Panc1 (cell line): Measurements from ENCODE around the gene TIMP3. TPM values are rescaled to one million over a fixed set of nuclear protein-coding genes. Genes with fewer than 3 reads are reported as not detected.

ENCODE experiments used
- ATAC-seq: fragments of 200-7000 bp; cut with Tn5 transposase; 2 replicates; pipeline ENCODE4 v1.9.1; 2020; ENCODE audit warnings: mild to moderate bottlenecking, moderate library complexity
- BruUV-seq: library from RNA; stranded (reverse); fragments of 400-500 nt; replicated peaks from 2 replicates; lab custom pipeline; 2021; lab: Mats Ljungman, UMichigan
- CTCF ChIA-PET: fragments of 300-600 bp; sonication (Branson Sonifier 250); formaldehyde crosslinking; loops from one replicate; lab custom pipeline; 2022; ENCODE audit warnings: antibody characterized with exemption; lab: Charles Lee
- POLR2A ChIA-PET: fragments of 300-600 bp; sonication (Branson Sonifier 250); formaldehyde crosslinking; loops from one replicate; lab custom pipeline; 2022; ENCODE audit warnings: antibody characterized with exemption; lab: Charles Lee
- DNase-seq: peaks from one replicate; pipeline ENCODE4 v3.0.0-alpha.2; 2010; ENCODE audit warnings: low read depth, low spot score
- H3K27ac ChIP-seq: 2 replicates; pipeline ENCODE4 v1.5.1; 2011; ENCODE audit warnings: mild to moderate bottlenecking, low read length, inconsistent platforms
- H3K27me3 ChIP-seq: fragments of 200-500 bp; sonication (Bioruptor generic); 2 replicates; pipeline ENCODE4 v1.6.0; 2014; ENCODE audit warnings: low read length, inconsistent platforms; ENCODE audit not compliant: control insufficient read depth, insufficient read depth
- H3K36me3 ChIP-seq: fragments of 200-500 bp; sonication (Bioruptor generic); 2 replicates; pipeline ENCODE4 v1.5.1; 2014; ENCODE audit warnings: inconsistent platforms, mild to moderate bottlenecking, low read length, moderate library complexity; ENCODE audit not compliant: control insufficient read depth, insufficient read depth
- H3K4me1 ChIP-seq: 2 replicates; pipeline ENCODE4 v1.5.1; 2011; ENCODE audit warnings: inconsistent platforms, mild to moderate bottlenecking, low read length, moderate library complexity; ENCODE audit not compliant: control insufficient read depth, insufficient read depth
- H3K4me3 ChIP-seq, 2 experiments: 2 replicates each; pipeline ENCODE4 v1.5.1; 2011 to 2012; ENCODE audit warnings: low read depth in 2 of 2, low read length in 2 of 2, mild to moderate bottlenecking in 2 of 2, inconsistent platforms in 1 of 2, moderate library complexity in 1 of 2
- H3K9me3 ChIP-seq: fragments of 200-500 bp; sonication (Bioruptor generic); 2 replicates; pipeline ENCODE4 v1.5.1; 2014; ENCODE audit warnings: low read depth, mild to moderate bottlenecking, inconsistent platforms, low read length, moderate library complexity; ENCODE audit not compliant: control insufficient read depth, insufficient read depth
- CTCF ChIP-seq: fragments of 450-650 bp; IDR thresholded peaks from 2 replicates; pipeline ENCODE4 v1.5.1; 2017; ENCODE audit warnings: mild to moderate bottlenecking
- POLR2AphosphoS5 ChIP-seq: IDR thresholded peaks from 2 replicates; pipeline ENCODE4 v1.6.1; 2012; ENCODE audit warnings: mild to moderate bottlenecking, low read depth, low read length, moderate library complexity
- REST ChIP-seq, 2 experiments: IDR thresholded peaks; 2 replicates each; pipeline ENCODE4 v1.6.1; 2011 to 2012; ENCODE audit warnings: low read depth in 2 of 2, control low read depth in 1 of 2, low read length in 1 of 2, mild to moderate bottlenecking in 1 of 2, moderate library complexity in 1 of 2; ENCODE audit not compliant: insufficient read depth in 1 of 2
- SIN3A ChIP-seq: IDR thresholded peaks from 2 replicates; pipeline ENCODE4 v1.6.1; 2012; ENCODE audit warnings: low read depth, mild to moderate bottlenecking, low read length, moderate library complexity, borderline replicate concordance; ENCODE audit not compliant: insufficient read depth
- TCF7L2 ChIP-seq: IDR thresholded peaks from 2 replicates; pipeline ENCODE4 v1.6.1; 2011; ENCODE audit warnings: mild to moderate bottlenecking, low read depth, low read length, inconsistent platforms
- in situ Hi-C: cut with HindIII; loops from 2 replicates; pipeline ENCODE4 v1.10.0; 2016; ENCODE audit warnings: low sequenced_read_pairs, low pct_unique_long_range_greater_than_20kb
- intact Hi-C: fragments of 100-400 bp; cut with micrococcal nuclease; formaldehyde crosslinking; loops from one replicate; pipeline ENCODE4 v1.10.0; 2022; ENCODE audit not compliant: unreplicated experiment
- total RNA-seq: library from RNA; stranded (reverse); gene quantifications from one replicate; pipeline ENCODE4 v1.2.1, GENCODE V29; 2021; ENCODE audit not compliant: unreplicated experiment

Gene TIMP3
- total RNA-seq, 1 experiment from 2014 or later: 0.67 TPM

GRCh38 chr22:32760815-32761214 is 40.7 kb upstream of the TIMP3 start:
- DNase-seq (no peak), ATAC-seq (no peak)
- TF ChIP-seq TCF7L2 (no peak), CTCF (no peak), REST (IDR thresholded peaks at IDR 0.05; ENCODE audit: insufficient read depth in 1 of 2, low read depth in 2 of 2, low read length in 1 of 2) (no peak)
- Histone ChIP-seq H3K36me3 (no peaks in the 10 kb centered on the region), H3K4me1 (no peaks in the 10 kb centered on the region), H3K9me3 (no peaks in the 10 kb centered on the region), H3K27ac (no peak overlapping the region), H3K4me3 (no peak overlapping the region), H3K27me3 (no peaks in the 10 kb centered on the region; the same call in 1 of the 2 replicates)
- intact Hi-C loops: no loop called here
- ChIA-PET POLR2A (no interaction called here), CTCF (interaction anchor here (0.6 kb wide), 1 partner anchor 532 kb away, joined by 3 read pairs; no protein-coding TSS in a partner anchor)
- in situ Hi-C loops: no loop called here
- no TSS peak for BruUV-seq

GRCh38 chr22:32761251-32761903 is 40.1 kb upstream of the TIMP3 start:
- TF ChIP-seq SIN3A: no peak
- no peak for TF ChIP-seq TCF7L2
- TF ChIP-seq REST (IDR thresholded peaks at IDR 0.05; ENCODE audit: insufficient read depth in 1 of 2, low read depth in 2 of 2, low read length in 1 of 2): no peak
- TF ChIP-seq CTCF: no peak
- no peak for TF ChIP-seq POLR2AphosphoS5
- H3K9me3 ChIP-seq: no peaks in the 10 kb centered on the region
- H3K27ac ChIP-seq: no peak overlapping the region
- intact Hi-C loops: no loop called here
- DNase-seq (no peak), ATAC-seq (no peak)
- no peaks in the 10 kb centered on the region for H3K4me1 ChIP-seq
- H3K4me3 ChIP-seq: no peak overlapping the region
- ChIA-PET POLR2A (no interaction called here), CTCF (no interaction called here)
- no TSS peak for BruUV-seq
- H3K27me3 ChIP-seq: no peaks in the 10 kb centered on the region; the same call in 1 of the 2 replicates
- no peaks in the 10 kb centered on the region for H3K36me3 ChIP-seq
- in situ Hi-C loops: no loop called here
